ENCODE data around the gene RUVBL1. TPM values are rescaled to one million over a fixed set of nuclear protein-coding genes. Genes with fewer than 3 reads are reported as not detected.

The RUVBL1 gene
- polyA plus RNA-seq, 1 experiment, result 83.3 TPM

DNA sequence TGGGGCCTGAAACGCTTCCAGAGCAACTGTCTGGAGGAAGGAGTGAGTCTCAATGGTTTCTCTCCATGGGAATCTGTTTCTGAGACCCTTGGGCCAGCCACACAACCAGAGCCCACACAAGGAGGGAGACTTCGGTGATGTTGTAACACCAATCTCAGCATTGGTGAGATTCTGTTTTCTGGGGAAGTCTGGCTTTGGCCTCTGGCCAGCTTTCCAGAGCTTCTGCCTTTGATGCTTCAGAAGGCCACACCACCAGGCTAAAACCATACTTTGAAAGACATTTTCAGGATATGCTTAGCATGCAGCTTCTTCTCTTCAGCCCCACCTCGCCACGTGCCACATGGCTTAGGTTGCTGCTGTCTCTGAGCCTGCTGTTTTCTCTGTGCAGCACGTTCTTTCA lies 26.0 kb upstream of the RUVBL1 start:
- no peak overlapping the region for H3K27ac ChIP-seq (ENCODE audit: low read depth, low read length)
- no peak for DNase-seq (ENCODE audit: low read depth, low spot score)
- H3K9me3 ChIP-seq (ENCODE audit: control insufficient read depth, insufficient read depth, low read length), result no peaks in the 10 kb centered on the region
- no peaks in the 10 kb centered on the region for H3K27me3 ChIP-seq (ENCODE audit: control insufficient read depth, insufficient read depth, low read length)
- no peak overlapping the region for H3K4me3 ChIP-seq (ENCODE audit: low read depth, low read length)
- TF ChIP-seq, protein P1, sequence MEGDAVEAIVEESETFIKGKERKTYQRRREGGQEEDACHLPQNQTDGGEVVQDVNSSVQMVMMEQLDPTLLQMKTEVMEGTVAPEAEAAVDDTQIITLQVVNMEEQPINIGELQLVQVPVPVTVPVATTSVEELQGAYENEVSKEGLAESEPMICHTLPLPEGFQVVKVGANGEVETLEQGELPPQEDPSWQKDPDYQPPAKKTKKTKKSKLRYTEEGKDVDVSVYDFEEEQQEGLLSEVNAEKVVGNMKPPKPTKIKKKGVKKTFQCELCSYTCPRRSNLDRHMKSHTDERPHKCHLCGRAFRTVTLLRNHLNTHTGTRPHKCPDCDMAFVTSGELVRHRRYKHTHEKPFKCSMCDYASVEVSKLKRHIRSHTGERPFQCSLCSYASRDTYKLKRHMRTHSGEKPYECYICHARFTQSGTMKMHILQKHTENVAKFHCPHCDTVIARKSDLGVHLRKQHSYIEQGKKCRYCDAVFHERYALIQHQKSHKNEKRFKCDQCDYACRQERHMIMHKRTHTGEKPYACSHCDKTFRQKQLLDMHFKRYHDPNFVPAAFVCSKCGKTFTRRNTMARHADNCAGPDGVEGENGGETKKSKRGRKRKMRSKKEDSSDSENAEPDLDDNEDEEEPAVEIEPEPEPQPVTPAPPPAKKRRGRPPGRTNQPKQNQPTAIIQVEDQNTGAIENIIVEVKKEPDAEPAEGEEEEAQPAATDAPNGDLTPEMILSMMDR (IDR thresholded peaks at IDR 0.05; ENCODE audit: low read depth, low read length), result no peak
- CTCF ChIA-PET, result no interaction called here
- POLR2A ChIA-PET, result no interaction called here

DNA sequence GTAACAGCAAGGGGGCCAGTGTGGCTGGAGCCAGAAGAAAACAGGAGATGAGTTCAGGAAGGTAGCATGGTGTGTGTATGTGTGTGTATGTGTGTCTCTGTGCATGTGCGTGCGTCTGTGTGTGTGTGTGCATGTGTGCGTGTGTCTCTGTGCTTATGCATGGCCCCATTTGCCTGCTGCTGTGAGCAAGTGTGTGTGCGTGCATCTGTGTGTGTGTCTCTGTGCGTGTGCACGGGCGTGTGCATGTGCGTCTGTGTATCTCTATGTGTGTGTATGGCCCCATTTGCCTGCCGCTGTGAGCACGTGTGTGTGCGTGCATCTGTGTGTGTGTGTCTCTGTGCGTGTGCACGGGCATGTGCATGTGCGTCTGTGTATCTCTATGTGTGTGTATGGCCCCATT lies 22.6 kb upstream of the RUVBL1 start:
- ChIA-PET CTCF (interaction anchor here (1.2 kb wide), 1 partner anchor 12 kb away, joined by 4 read pairs; no protein-coding TSS in a partner anchor), POLR2A (no interaction called here)
- Histone ChIP-seq H3K27ac (ENCODE audit: low read depth, low read length) (no peak overlapping the region), H3K9me3 (ENCODE audit: control insufficient read depth, insufficient read depth, low read length) (no peaks in the 10 kb centered on the region), H3K27me3 (ENCODE audit: control insufficient read depth, insufficient read depth, low read length) (peaks cover 4% of the 10 kb centered on the region), H3K4me3 (ENCODE audit: low read depth, low read length) (no peak overlapping the region)
- DNase-seq (ENCODE audit: low read depth, low spot score), result no peak
- TF ChIP-seq, protein P1 (IDR thresholded peaks at IDR 0.05; ENCODE audit: low read depth, low read length), result no peak

DNA sequence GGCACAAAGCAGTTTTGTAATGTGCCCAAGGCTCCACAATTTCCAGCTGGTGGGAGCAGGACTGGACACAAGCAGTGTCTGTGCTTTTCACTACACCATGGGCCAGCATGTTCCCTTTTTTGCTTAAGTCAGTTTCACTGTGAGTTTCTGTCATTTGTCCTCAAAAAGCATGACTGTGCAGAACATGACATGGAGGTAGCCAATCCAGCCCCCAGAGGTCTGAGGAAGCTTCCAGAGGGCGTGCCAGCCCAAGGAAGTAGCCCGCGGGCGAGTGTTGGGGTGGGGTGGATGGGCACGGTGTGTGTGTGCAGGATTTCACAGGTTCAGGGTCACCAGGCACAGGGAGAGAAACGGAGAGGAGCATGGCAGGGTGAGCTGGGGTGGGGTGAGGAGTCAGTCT lies 21.7 kb upstream of the RUVBL1 start:
- ChIA-PET POLR2A (no interaction called here), CTCF (interaction anchor here (2.8 kb wide), 1 partner anchor 12 kb away, joined by 16 read pairs; no protein-coding TSS in a partner anchor)
- H3K27me3 ChIP-seq (ENCODE audit: control insufficient read depth, insufficient read depth, low read length), result peaks cover 6% of the 10 kb centered on the region

DNA sequence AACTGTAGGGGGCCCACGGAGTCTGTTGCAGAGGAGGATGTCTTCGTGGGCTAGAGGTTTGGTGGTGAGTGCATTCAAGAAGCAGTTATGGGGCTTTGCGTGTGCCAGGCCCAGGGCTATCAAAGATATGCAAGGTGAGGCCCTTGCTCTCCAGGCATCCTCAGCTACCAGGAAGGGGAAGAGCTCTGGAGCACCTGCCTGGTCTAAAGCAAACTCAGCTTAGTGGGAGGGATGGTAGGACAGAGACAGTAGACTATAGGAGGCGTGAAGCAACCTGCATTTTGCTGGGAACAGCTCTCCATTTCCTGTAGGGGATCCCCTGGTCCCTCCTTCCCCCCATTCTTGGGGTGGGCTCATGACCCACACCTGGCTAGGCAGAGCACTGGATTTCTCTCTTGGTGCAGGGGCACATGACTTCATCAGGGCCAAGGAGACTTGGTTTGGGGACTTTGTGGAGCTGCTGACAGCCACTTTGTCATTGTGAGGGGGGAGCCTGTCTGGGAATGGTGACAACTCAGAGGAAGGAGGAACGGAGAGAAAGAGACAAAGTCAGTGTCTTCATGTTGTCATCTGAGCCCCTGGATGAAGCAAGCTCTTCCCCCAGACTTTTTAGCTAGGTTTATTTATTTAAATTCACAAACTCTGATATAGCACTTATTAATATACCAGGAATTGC lies 21.0 kb upstream of the RUVBL1 start:
- ChIA-PET CTCF (interaction anchor here (2.8 kb wide), 1 partner anchor 11 kb away, joined by 16 read pairs; no protein-coding TSS in a partner anchor), POLR2A (no interaction called here)
- H3K27ac ChIP-seq (ENCODE audit: low read depth, low read length), result no peak overlapping the region
- H3K4me3 ChIP-seq (ENCODE audit: low read depth, low read length), result no peak overlapping the region
- no peak for DNase-seq (ENCODE audit: low read depth, low spot score)
- H3K9me3 ChIP-seq (ENCODE audit: control insufficient read depth, insufficient read depth, low read length), result no peaks in the 10 kb centered on the region
- TF ChIP-seq, protein P1 (IDR thresholded peaks at IDR 0.05; ENCODE audit: low read depth, low read length), result no peak
- H3K27me3 ChIP-seq (ENCODE audit: control insufficient read depth, insufficient read depth, low read length), result peaks cover 11% of the 10 kb centered on the region

More for the DNA sequence above, 21.7 kb upstream of the RUVBL1 start:
- DNase-seq (ENCODE audit: low read depth, low spot score), result no peak
- no peak overlapping the region for H3K27ac ChIP-seq (ENCODE audit: low read depth, low read length)
- H3K4me3 ChIP-seq (ENCODE audit: low read depth, low read length), result no peak overlapping the region
- H3K9me3 ChIP-seq (ENCODE audit: control insufficient read depth, insufficient read depth, low read length), result no peaks in the 10 kb centered on the region
- TF ChIP-seq, protein P1 (IDR thresholded peaks at IDR 0.05; ENCODE audit: low read depth, low read length), result no peak

DNA sequence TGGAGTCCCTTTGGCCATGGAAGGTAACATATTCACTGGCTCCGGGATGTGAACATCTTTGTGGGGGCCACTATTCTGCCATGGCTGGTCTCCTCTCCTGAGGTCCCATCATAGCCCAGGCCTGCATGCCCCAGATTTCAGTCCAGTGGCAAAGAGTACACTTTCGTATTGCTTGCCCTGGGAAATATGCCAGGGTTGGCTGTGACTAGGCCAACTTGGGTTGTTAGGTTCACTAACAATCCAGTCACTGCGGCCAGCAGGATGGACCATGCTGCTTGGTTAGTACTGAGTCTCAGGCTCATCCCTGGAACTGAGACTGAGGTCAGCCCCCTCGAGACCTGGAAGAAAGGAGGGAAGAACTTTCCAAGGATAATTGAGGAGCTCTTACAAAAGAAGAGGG lies 19.9 kb upstream of the RUVBL1 start:
- ChIA-PET POLR2A (no interaction called here), CTCF (interaction anchor here (0.7 to 2.8 kb wide), 2 partner anchors 10 to 132 kb away, joined by 3 to 16 read pairs; no protein-coding TSS in a partner anchor)

More for the DNA sequence above, 19.9 kb upstream of the RUVBL1 start:
- DNase-seq (ENCODE audit: low read depth, low spot score), result no peak
- H3K4me3 ChIP-seq (ENCODE audit: low read depth, low read length), result no peak overlapping the region
- H3K9me3 ChIP-seq (ENCODE audit: control insufficient read depth, insufficient read depth, low read length), result no peaks in the 10 kb centered on the region
- peaks cover 17% of the 10 kb centered on the region for H3K27me3 ChIP-seq (ENCODE audit: control insufficient read depth, insufficient read depth, low read length)
- TF ChIP-seq, protein P1 (IDR thresholded peaks at IDR 0.05; ENCODE audit: low read depth, low read length), result no peak
- H3K27ac ChIP-seq (ENCODE audit: low read depth, low read length), result no peak overlapping the region

Data from AG04450 (cell line).